K562 (cell line): ENCODE measurements around the gene GPATCH3. TPM values are rescaled to one million over a fixed set of nuclear protein-coding genes. Genes with fewer than 3 reads are reported as not detected.

Experiments used
- ATAC-seq: fragments of 200-7000 bp; cut with Tn5 transposase; 3 replicates; pipeline ENCODE4 v1.9.1; 2020; ENCODE audit warnings: moderate library complexity
- BruUV-seq: library from RNA; stranded (reverse); fragments of 400-500 nt; replicated peaks from 2 replicates; lab custom pipeline; 2021; lab: Mats Ljungman, UMichigan
- CTCF ChIA-PET: fragments of 300-600 bp; formaldehyde crosslinking; extraction: SDS; loops from one replicate; lab custom pipeline; 2021; ENCODE audit warnings: low intra/inter-chr PET ratio; lab: Yijun Ruan, JAX
- POLR2A ChIA-PET: fragments of 300-600, 350-650 bp; sonication (Branson Sonifier 250); formaldehyde crosslinking; extraction: SDS; loops from one replicate; lab custom pipeline; 2021; ENCODE audit warnings: antibody characterized with exemption, inconsistent platforms; lab: Yijun Ruan, JAX
- DNase-seq, 4 experiments: peaks; one replicate each; pipeline versions ENCODE4 v3.0.0 to v3.0.0-alpha.2; 2011 to 2018; ENCODE audit warnings: low spot score in 3 of 4, mixed read lengths in 3 of 4; ENCODE audit errors: extremely low read depth in 1 of 4
- FAIRE-seq: peaks from 2 replicates; lab custom pipeline; 2011; peaks lifted over from hg19 to GRCh38; lab: Jason Lieb, UNC
- H2AFZ ChIP-seq: 2 replicates; pipeline ENCODE4 v1.6.0; 2011; ENCODE audit warnings: low read depth, low read length, control low read depth, inconsistent platforms
- H3K27ac ChIP-seq: fragments of 200-600 bp; 3 replicates; pipeline ENCODE4 v1.8.0; 2011; ENCODE audit warnings: low read depth, mild to moderate bottlenecking, control low read depth, inconsistent platforms, low read length, moderate library complexity, mixed read lengths; ENCODE audit errors: extremely low read depth
- H3K27me3 ChIP-seq, 2 experiments: fragments of 300-600 bp in 1 of 2; 2 replicates in 1 of 2; 3 replicates in 1 of 2; pipeline versions ENCODE4 v1.6.0 to v1.8.0; 2011; ENCODE audit warnings: inconsistent platforms in 2 of 2, low read length in 2 of 2, mild to moderate bottlenecking in 1 of 2, mixed read lengths in 1 of 2, moderate library complexity in 1 of 2; ENCODE audit not compliant: control insufficient read depth in 2 of 2, insufficient read depth in 2 of 2
- H3K36me3 ChIP-seq: fragments of 300-600 bp; 3 replicates; pipeline ENCODE4 v1.8.0; 2011; ENCODE audit warnings: mild to moderate bottlenecking, low read length, inconsistent platforms; ENCODE audit not compliant: control insufficient read depth, insufficient read depth
- H3K4me1 ChIP-seq, 2 experiments: fragments of 200-600 bp in 1 of 2; replicated peaks in 1 of 2; 2 replicates in 1 of 2; 3 replicates in 1 of 2; pipeline versions ENCODE4 v1.5.1 to v1.8.0; 2011; ENCODE audit warnings: inconsistent platforms in 2 of 2, low read length in 2 of 2, mild to moderate bottlenecking in 1 of 2, mixed read lengths in 1 of 2, moderate library complexity in 1 of 2; ENCODE audit not compliant: control insufficient read depth in 2 of 2, insufficient read depth in 2 of 2
- H3K4me2 ChIP-seq: 2 replicates; pipeline ENCODE4 v1.6.1; 2011; ENCODE audit warnings: low read length, control low read depth, inconsistent platforms, mixed read lengths; ENCODE audit not compliant: insufficient read depth
- H3K4me3 ChIP-seq: fragments of 200-600 bp; sonication (generic), shearing (Covaris generic); 2 replicates; pipeline ENCODE4 v1.5.1; 2016; ENCODE audit warnings: control low read depth, inconsistent platforms
- H3K79me2 ChIP-seq: fragments of 200-600 bp; 3 replicates; pipeline ENCODE4 v1.8.0; 2011; ENCODE audit warnings: low read length, inconsistent platforms; ENCODE audit not compliant: control insufficient read depth, insufficient read depth
- H3K9ac ChIP-seq, 2 experiments: 2 replicates each; pipeline versions ENCODE4 v1.6.0 to v1.6.1; 2011; ENCODE audit warnings: low read depth in 2 of 2, low read length in 2 of 2, control low read depth in 1 of 2, inconsistent platforms in 1 of 2, mild to moderate bottlenecking in 1 of 2, mixed read lengths in 1 of 2; ENCODE audit not compliant: insufficient read depth in 1 of 2
- H3K9me1 ChIP-seq: one replicate; pipeline ENCODE4 v1.6.0; 2011; ENCODE audit warnings: inconsistent platforms, mild to moderate bottlenecking, low read length, moderate library complexity; ENCODE audit not compliant: control insufficient read depth, insufficient read depth
- H3K9me3 ChIP-seq: replicated peaks from 2 replicates; pipeline ENCODE4 v1.5.1; 2011; ENCODE audit warnings: low read depth, low read length, inconsistent platforms; ENCODE audit not compliant: control insufficient read depth, insufficient read depth
- H4K20me1 ChIP-seq: replicated peaks from 2 replicates; pipeline ENCODE4 v1.6.1; 2011; ENCODE audit warnings: low read length, inconsistent platforms, mixed read lengths; ENCODE audit not compliant: control insufficient read depth, insufficient read depth
- ARID1B ChIP-seq: fragments of 450-650 bp; IDR thresholded peaks from 2 replicates; pipeline ENCODE4 v1.6.1; 2016; ENCODE audit warnings: antibody characterized with exemption, mild to moderate bottlenecking, inconsistent platforms
- CBFA2T3 ChIP-seq: fragments of 450-650 bp; IDR thresholded peaks from 2 replicates; pipeline ENCODE4 v1.6.1; 2017
- EGR1 ChIP-seq: fragments of 450-650 bp; conservative IDR thresholded peaks from 2 replicates; pipeline ENCODE4 v1.6.1; 2017; ENCODE audit warnings: mild to moderate bottlenecking
- TCF3 ChIP-seq: sonication (generic); formaldehyde crosslinking; IDR thresholded peaks from 2 replicates; pipeline ENCODE4 v1.4.0; 2020; ENCODE audit warnings: mild to moderate bottlenecking, missing genetic modification reagents
- ZKSCAN3 ChIP-seq: fragments of 250-450 bp; sonication (Bioruptor Pico); IDR thresholded peaks from 2 replicates; pipeline ENCODE4 v1.4.0; 2020
- ZNF282 ChIP-seq: sonication (generic); formaldehyde crosslinking; IDR thresholded peaks from 2 replicates; pipeline ENCODE4 v1.8.1; 2023; ENCODE audit warnings: missing genetic modification reagents
- ZNF445 ChIP-seq: fragments of 250-450 bp; sonication (Bioruptor Pico); IDR thresholded peaks from 2 replicates; pipeline ENCODE4 v1.4.0; 2020; ENCODE audit warnings: low read depth, mild to moderate bottlenecking, moderate library complexity
- WGBS: fragments of 100-300 bp; shearing (Covaris generic); methylation state at CpG from one replicate; pipeline ENCODE4 v1.1.6; 2016; ENCODE audit warnings: low coverage, mixed read lengths; ENCODE audit not compliant: insufficient coverage; ENCODE audit errors: missing lambda C conversion rate; 5-methylcytosine and 5-hydroxymethylcytosine counted together
- in situ Hi-C: fragments of 300-500 bp; cut with MboI; formaldehyde crosslinking; loops from 4 replicates; pipeline ENCODE4 v1.15.0; 2018; ENCODE audit warnings: inconsistent platforms, mixed read lengths
- intact Hi-C: fragments of 100-400 bp; cut with micrococcal nuclease; formaldehyde crosslinking; loops from 2 replicates; pipeline ENCODE4 v1.14.2; 2022
- polyA plus RNA-seq, 8 experiments: library from polyadenylated mRNA; depleted of rRNA in 4 of 8; stranded (reverse) in 5 of 8; unstranded in 3 of 8; fragments of >200 nt; fragmentation: Nextera tagmentation in 2 of 8; fragmentation: Illumina TruSeq in 1 of 8; extraction: Ambion mirVana in 2 of 8; extraction: Trizol in 1 of 8; gene quantifications; 2 replicates each; pipeline versions ENCODE4 v1.2.1 to v1.2.3, GENCODE V29; 2011 to 2014; ENCODE audit warnings: inconsistent platforms in 1 of 8, missing spikeins in 1 of 8
- total RNA-seq, 7 experiments: library from RNA; depleted of rRNA in 6 of 7; stranded (reverse); fragments of >200 nt in 6 of 7; fragmentation: Illumina TruSeq in 2 of 7; extraction: Trizol in 2 of 7; gene quantifications; 2 replicates each; pipeline versions ENCODE4 v1.2.1 to v1.2.3, GENCODE V29; 2011 to 2021; ENCODE audit warnings: low replicate concordance in 1 of 7
- TF ChIP-seq, protein P1 (sequence below): fragments of 450-650 bp; IDR thresholded peaks from 2 replicates; pipeline ENCODE4 v1.6.1; 2018; ENCODE audit warnings: mild to moderate bottlenecking, low read depth; ENCODE audit not compliant: partially characterized antibody
- TF ChIP-seq, protein P2 (sequence below), 2 experiments: IDR thresholded peaks in 1 of 2; conservative IDR thresholded peaks in 1 of 2; 2 replicates each; pipeline ENCODE4 v1.6.1; 2016; ENCODE audit warnings: low read depth in 2 of 2, mild to moderate bottlenecking in 1 of 2, missing compliant biosample characterization in 1 of 2, missing genetic modification characterization in 1 of 2, moderate library complexity in 1 of 2
- TF ChIP-seq, protein P3 (sequence below): sonication (generic); formaldehyde crosslinking; IDR thresholded peaks from 2 replicates; pipeline ENCODE4 v1.8.0; 2022; ENCODE audit warnings: missing genetic modification reagents, mild to moderate bottlenecking, moderate library complexity, borderline replicate concordance
- TF ChIP-seq, protein P4 (sequence below), 2 experiments: fragments of 450-650 bp; conservative IDR thresholded peaks; 2 replicates each; pipeline ENCODE4 v1.6.1; 2017; ENCODE audit warnings: mild to moderate bottlenecking in 2 of 2, moderate library complexity in 2 of 2

Gene GPATCH3
- total and polyA plus RNA-seq, 9 of the 15 experiments (the other 6 are each of a cell fraction or from before 2014, with no cell fraction given) = 1.6 to 23.0 (median 13.3) TPM

DNA sequence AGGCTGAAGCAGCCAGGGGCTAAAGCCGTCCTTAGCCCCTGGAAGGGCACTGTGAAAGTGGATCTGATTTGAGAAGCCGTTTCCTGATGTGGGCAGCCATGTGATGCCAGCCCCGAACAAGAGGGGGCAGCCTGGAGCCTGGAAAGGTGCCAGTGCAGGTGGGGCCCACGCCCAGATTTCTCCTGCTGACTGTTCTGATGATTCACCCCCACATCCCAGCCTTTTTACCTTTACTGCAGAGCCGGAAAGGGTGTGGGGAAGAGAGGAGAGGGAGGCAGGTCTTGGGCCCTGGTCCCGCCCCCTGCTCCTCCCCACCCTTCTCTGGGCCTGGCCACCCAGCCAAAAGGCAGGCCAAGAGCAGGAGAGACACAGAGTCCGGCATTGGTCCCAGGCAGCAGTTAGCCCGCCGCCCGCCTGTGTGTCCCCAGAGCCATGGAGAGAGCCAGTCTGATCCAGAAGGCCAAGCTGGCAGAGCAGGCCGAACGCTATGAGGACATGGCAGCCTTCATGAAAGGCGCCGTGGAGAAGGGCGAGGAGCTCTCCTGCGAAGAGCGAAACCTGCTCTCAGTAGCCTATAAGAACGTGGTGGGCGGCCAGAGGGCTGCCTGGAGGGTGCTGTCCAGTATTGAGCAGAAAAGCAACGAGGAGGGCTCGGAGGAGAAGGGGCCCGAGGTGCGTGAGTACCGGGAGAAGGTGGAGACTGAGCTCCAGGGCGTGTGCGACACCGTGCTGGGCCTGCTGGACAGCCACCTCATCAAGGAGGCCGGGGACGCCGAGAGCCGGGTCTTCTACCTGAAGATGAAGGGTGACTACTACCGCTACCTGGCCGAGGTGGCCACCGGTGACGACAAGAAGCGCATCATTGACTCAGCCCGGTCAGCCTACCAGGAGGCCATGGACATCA lies 37.2 kb downstream of the GPATCH3 start, which contains the start of gene SFN:
Gene SFN, plus strand, starts transcription at position 369 of the 904 bp plus-strand sequence. Its CDS starts 64 bp downstream, at position 433.
- no peaks in the 10 kb centered on the region for H3K36me3 ChIP-seq
- ChIA-PET CTCF (interaction anchor here (1.7 kb wide), 1 partner anchor 15 kb away, joined by 7 read pairs; no protein-coding TSS in a partner anchor), POLR2A (interaction anchor here (0.5 to 0.9 kb wide), 8 partner anchors 8 to 392 kb away, joined by 3 to 4 read pairs (median 4); partner anchors contain the start of gene GPN2)
- peak within 1 kb of the TSS; percentile 98 for H3K4me2 ChIP-seq
- no peaks in the 10 kb centered on the region for H3K79me2 ChIP-seq
- no peaks in the 10 kb centered on the region for H3K9me1 ChIP-seq
- intact Hi-C loops = loop anchor here (10.0 kb wide), 1 partner anchor 168 kb away; the partner anchor contains the start of gene ARID1A
- DNase-seq (peak; percentile 86 to 96 (median 92)), ATAC-seq (peak; percentile 67), FAIRE-seq (peak; percentile 67)
- peak within 1 kb of the TSS in 1 of 2 experiments; percentile 98; a peak in 2 of 4 replicates for H3K9ac ChIP-seq
- WGBS = 64% methylated on average over 36 of the region's 37 CpGs
- no peak within 1 kb of the TSS for H3K4me3 ChIP-seq
- BruUV-seq = no TSS peak
- no peaks in the 10 kb centered on the region for H3K27me3 ChIP-seq
- H3K9me3 ChIP-seq = no peaks in the 10 kb centered on the region
- peak within 1 kb of the TSS; percentile 50 for H2AFZ ChIP-seq
- in situ Hi-C loops = no loop called here
- peaks cover 21 to 36% of the 10 kb centered on the region in 2 experiments for H3K4me1 ChIP-seq
- no peaks in the 10 kb centered on the region for H4K20me1 ChIP-seq
- peak within 1 kb of the TSS; percentile 9; the same call in 1 of the 3 replicates for H3K27ac ChIP-seq
- TF ChIP-seq, protein P1, sequence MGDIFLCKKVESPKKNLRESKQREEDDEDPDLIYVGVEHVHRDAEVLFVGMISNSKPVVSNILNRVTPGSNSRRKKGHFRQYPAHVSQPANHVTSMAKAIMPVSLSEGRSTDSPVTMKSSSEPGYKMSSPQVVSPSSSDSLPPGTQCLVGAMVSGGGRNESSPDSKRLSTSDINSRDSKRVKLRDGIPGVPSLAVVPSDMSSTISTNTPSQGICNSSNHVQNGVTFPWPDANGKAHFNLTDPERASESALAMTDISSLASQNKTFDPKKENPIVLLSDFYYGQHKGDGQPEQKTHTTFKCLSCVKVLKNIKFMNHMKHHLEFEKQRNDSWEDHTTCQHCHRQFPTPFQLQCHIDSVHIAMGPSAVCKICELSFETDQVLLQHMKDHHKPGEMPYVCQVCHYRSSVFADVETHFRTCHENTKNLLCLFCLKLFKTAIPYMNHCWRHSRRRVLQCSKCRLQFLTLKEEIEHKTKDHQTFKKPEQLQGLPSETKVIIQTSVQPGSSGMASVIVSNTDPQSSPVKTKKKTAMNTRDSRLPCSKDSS = no peak
- TF ChIP-seq CBFA2T3 (peak; percentile 49; the same call in 1 of the 2 replicates), ZKSCAN3 (no peak), TCF3 (CRISPR knock-in tag) (peak; percentile 42; the same call in 1 of the 2 replicates), ZNF282 (no peak), ARID1B (peak; percentile 62), EGR1 (peak; percentile 57; the same call in 1 of the 2 replicates), ZNF445 (no peak)
- TF ChIP-seq, protein P2, sequence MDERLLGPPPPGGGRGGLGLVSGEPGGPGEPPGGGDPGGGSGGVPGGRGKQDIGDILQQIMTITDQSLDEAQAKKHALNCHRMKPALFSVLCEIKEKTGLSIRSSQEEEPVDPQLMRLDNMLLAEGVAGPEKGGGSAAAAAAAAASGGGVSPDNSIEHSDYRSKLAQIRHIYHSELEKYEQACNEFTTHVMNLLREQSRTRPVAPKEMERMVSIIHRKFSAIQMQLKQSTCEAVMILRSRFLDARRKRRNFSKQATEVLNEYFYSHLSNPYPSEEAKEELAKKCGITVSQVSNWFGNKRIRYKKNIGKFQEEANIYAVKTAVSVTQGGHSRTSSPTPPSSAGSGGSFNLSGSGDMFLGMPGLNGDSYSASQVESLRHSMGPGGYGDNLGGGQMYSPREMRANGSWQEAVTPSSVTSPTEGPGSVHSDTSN (CRISPR knock-in tag; IDR thresholded peaks at IDR 0.05; ENCODE audit: low read depth) = no peak
- TF ChIP-seq, protein P2 (tag; conservative IDR thresholded peaks at IDR 0.05; ENCODE audit: low read depth) = no peak
- TF ChIP-seq, protein P3, sequence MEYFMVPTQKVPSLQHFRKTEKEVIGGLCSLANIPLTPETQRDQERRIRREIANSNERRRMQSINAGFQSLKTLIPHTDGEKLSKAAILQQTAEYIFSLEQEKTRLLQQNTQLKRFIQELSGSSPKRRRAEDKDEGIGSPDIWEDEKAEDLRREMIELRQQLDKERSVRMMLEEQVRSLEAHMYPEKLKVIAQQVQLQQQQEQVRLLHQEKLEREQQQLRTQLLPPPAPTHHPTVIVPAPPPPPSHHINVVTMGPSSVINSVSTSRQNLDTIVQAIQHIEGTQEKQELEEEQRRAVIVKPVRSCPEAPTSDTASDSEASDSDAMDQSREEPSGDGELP = peak; percentile 85
- TF ChIP-seq, protein P4, sequence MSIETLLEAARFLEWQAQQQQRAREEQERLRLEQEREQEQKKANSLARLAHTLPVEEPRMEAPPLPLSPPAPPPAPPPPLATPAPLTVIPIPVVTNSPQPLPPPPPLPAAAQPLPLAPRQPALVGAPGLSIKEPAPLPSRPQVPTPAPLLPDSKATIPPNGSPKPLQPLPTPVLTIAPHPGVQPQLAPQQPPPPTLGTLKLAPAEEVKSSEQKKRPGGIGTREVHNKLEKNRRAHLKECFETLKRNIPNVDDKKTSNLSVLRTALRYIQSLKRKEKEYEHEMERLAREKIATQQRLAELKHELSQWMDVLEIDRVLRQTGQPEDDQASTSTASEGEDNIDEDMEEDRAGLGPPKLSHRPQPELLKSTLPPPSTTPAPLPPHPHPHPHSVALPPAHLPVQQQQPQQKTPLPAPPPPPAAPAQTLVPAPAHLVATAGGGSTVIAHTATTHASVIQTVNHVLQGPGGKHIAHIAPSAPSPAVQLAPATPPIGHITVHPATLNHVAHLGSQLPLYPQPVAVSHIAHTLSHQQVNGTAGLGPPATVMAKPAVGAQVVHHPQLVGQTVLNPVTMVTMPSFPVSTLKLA (conservative IDR thresholded peaks at IDR 0.05) = peak in 1 of 2 experiments; percentile 60; a peak in 1 of 4 replicates
